GM18507 (cell line): Measurements from ENCODE around the gene SLC5A3.

Source experiments
- DNase-seq: peaks from one replicate; pipeline ENCODE4 v3.0.0; 2011; ENCODE audit warnings: low read depth; ENCODE audit not compliant: insufficient read length; ENCODE audit errors: extremely low spot score
- FAIRE-seq: peaks from 2 replicates; lab custom pipeline; 2011; peaks lifted over from hg19 to GRCh38; lab: Jason Lieb, UNC

The SLC5A3 gene

GRCh38 chr21:34073032-34073748 is at the start of gene SLC5A3, which contains the start of gene MRPS6:
Gene SLC5A3, plus strand, starts transcription at chr21:34073578. Its CDS starts 21,621 bp downstream, at chr21:34095199.
Gene MRPS6, plus strand, starts transcription at chr21:34073578. Its CDS starts 123 bp downstream, at chr21:34073701.
- DNase-seq (peak; percentile 73), FAIRE-seq (peak; percentile 65)

GRCh38 chr21:34023691-34024373 is 49.5 kb upstream of the SLC5A3 start:
- no peak for DNase-seq
- no peak for FAIRE-seq

GRCh38 chr21:34024374-34024693 is 49.0 kb upstream of the SLC5A3 start:
- FAIRE-seq (no peak), DNase-seq (no peak)

- FAIRE-seq = no peak
- no peak for DNase-seq
These were observed 45.5 kb upstream of the SLC5A3 start for GRCh38 chr21:34027721-34028461.

DNA sequence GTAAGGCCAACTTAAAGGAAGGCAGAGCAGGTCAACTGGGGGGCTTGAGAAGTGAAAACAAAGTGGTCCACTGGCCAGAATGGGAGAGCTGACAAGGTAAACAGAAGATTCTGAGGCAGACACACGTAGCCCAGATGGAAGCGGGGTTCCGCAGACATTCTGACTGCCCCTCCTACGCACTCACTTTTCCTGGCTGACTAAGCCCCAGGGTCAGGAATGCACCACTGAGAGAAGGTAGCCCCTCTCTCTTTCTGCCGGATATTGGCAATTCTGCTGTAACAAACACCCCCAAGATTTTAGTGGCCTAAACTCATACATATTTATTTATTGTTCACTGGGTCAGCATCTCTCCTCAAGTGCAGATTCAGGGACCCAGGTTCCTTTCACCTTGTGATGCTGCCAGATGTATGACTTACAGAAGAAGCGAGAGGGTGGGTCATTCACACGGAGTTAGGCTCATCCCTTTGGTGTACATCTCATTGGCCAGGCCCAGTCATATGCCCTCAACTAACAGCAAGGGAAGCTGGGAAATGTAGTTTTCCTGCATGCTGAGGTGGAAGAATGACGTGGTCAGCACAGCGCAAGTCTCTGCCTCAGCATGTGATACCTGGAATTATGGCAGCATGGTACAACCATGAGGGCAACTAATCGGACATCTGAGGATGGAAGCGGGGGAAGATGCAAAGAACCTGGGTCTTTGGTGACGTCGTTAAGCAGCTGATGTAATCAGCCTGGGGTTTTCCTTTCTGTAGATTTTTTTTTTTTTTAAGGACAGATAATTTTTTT is 43.4 kb upstream of the SLC5A3 start:
- FAIRE-seq (peak; percentile 88), DNase-seq (no peak)

DNA sequence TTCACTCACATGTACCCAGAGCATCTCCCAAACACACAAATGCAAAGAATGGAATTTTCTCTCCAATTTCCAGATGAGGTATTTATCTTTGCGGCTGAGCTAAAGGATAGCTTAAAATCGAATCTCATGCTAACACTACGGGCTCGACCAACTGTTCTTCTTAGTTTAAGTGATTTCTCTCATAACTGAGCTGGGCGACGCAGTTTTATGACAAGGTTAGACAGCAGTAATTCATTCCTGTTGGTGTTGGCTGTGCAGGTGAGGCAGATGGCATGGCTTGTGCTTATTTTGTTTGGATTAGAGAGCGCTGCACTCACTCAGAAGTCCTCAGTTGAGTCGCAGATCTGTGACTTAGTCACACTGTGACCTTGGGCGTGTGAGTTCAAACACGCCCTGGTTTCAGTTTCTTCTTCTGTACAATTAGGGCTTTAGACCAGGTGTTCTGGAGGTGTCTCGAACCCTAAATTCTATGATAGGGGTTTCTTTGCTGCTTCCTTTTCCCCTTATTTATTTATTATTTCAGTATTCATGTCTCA is 41.5 kb upstream of the SLC5A3 start:
- FAIRE-seq = no peak
- no peak for DNase-seq

DNA sequence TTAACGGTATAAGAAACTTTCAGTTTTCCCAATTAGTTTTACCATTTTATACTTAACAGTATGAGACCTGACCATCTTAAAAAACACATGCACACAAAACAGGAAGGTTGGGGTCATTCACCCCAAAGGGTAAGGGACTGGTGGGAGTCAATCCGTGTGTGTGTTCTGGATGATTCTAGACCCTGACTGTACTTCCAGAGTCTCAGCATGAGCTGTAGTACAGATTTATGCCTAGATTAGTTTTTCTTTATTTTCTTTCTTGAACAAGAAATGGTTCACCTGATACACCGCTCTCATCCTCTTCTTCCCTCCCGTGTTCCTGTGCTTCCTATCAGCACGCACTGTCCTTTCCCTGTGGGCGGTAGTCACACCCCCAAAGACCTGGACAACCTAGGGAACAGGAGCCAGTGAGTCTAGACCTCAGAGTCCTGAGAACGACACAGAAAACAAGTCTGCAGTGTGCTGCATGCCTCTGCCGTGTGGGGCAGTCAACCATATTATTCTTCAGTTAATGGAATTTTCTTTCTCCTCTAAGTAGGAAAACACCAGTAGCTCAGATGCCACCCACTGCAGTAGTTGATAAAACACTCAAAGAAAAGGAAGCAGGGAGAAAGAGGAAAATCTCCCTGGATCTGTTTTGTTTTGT is 38.9 kb upstream of the SLC5A3 start:
- FAIRE-seq (no peak), DNase-seq (no peak)

- no peak for FAIRE-seq
- DNase-seq = no peak
These were observed 37.6 kb upstream of the SLC5A3 start for GRCh38 chr21:34035619-34036354.

DNA sequence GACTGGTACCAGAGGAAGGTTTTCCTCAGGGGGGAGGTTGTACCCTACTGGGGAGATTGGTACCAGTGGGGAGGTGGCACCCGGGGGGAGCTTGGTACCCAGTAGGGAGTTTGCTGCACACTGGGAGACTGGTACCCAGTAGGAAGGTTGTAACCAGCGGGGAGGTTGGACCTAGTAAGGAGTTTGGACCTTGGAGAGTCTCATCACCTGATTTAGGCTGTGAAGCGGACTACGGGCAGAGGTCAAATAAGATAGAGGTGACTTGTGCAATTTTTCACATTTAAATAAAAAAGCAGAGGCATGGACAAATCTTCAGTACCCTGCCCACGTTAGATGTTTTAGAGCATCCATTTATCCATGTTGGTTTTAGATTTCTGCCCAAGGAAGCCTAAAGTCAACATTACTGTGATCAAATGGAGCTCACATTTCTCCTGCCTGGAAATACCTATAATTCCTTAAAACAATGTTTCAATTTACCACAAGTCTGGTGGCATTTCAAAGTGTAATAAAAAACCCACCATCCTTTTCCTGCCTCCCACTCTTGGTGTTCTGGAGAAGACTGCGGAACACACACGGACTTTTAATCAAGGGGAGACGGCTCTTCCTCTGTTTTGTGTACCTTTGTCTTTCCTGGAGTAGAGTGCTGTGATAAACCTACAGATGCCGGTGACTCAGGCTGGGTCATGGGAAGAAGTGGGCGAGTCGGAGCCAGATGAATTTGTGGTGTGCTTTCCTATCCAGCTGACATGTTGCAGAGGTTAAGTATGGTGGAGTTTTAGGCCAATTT is 36.2 kb upstream of the SLC5A3 start:
- FAIRE-seq = no peak
- DNase-seq = no peak

- FAIRE-seq (no peak), DNase-seq (no peak)
These were observed 33.5 kb upstream of the SLC5A3 start for GRCh38 chr21:34039678-34040382.

DNA sequence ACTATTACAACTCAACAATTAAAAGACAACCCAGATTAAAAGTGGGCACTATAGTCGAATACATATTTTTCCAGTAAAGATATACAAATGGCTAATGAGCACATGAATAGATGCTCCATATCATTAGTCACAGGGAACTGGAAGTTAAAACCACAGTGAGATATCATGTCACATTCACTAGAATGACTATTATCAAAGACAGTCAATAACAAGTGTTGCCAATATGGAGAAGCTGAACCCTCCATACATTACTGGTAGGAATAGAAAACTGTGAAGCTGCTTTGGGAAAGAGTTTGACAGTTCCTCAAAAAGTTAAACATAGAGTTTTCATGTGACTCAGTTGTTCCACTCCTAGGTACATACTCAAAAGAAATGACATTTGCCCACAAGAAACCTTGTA is 30.6 kb upstream of the SLC5A3 start:
- FAIRE-seq (no peak), DNase-seq (no peak)

- DNase-seq (no peak), FAIRE-seq (no peak)
These were observed 30.0 kb upstream of the SLC5A3 start for GRCh38 chr21:34043333-34043732.

- FAIRE-seq = peak; percentile 83
These were observed 26.5 kb upstream of the SLC5A3 start for GRCh38 chr21:34046917-34047316.

DNA sequence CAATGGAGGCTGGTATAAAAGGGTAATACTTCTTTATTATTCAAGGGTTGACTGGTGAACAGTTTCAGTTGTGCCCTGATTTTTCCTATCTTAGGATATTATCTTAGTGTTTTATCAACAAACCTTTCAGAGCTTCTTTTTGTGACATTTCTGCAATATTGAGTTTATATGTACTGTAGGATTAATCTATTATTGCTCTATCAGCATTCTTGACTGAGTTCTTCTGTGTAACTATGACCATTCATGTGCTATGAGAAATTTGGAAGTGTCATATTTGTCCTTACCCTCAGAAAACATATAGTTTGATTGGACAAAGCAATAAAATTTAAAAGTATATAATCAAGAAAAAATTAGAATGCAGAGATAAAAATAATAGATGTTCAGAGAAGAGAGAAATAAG is 25.5 kb upstream of the SLC5A3 start:
- FAIRE-seq = no peak

More at GRCh38 chr21:34046917-34047316, 26.5 kb upstream of the SLC5A3 start:
- no peak for DNase-seq

DNA sequence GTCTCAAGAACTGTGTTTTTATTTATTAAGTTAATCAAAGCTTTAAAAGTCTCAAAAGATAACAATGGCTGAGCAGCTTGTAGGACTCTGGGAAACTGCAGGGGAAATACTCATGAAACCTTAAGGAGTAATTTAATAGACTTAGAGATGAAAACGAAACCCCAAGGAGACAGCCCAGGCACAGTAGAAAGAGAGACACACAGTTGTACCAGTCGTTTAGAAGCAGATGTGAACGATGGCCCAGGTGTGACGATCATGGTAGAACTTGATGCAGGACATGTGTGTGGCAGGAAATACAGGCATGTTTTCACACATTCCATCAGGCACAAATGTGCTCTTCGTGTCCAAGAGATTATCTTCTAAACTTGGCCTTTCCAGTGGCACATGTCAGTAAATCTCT is 21.2 kb upstream of the SLC5A3 start:
- FAIRE-seq = no peak

More for the DNA sequence above, 25.5 kb upstream of the SLC5A3 start:
- DNase-seq = no peak

GRCh38 chr21:34054259-34054658 is 19.1 kb upstream of the SLC5A3 start:
- no peak for FAIRE-seq
- no peak for DNase-seq

More for the DNA sequence above, 21.2 kb upstream of the SLC5A3 start:
- no peak for DNase-seq

GRCh38 chr21:34055615-34056014 is 17.8 kb upstream of the SLC5A3 start:
- FAIRE-seq = no peak
- no peak for DNase-seq
